Esophagus squamous epithelium (tissue), 5 donors: ENCODE data around the gene MUC15. TPM values are rescaled to one million over a fixed set of nuclear protein-coding genes. Genes with fewer than 3 reads are reported as not detected.

ENCODE experiments used
- DNase-seq: peaks from one replicate; lab custom pipeline; 2025; lab: John Stamatoyannopoulos, UW
- H3K27ac ChIP-seq, 4 donors: fragments of 200-600 bp; sonication (generic); one replicate each; pipeline ENCODE4 v1.5.1; 2016 to 2019; ENCODE audit warnings: mild to moderate bottlenecking in 1 of 4
- H3K27me3 ChIP-seq, 4 donors: fragments of 200-600 bp; sonication (generic); 1 replicate in 3 of 4; 2 replicates in 1 of 4; pipeline versions ENCODE4 v1.5.1 to v1.6.0; 2017 to 2021; ENCODE audit warnings: antibody characterized with exemption in 1 of 4
- H3K36me3 ChIP-seq, 3 donors: fragments of 200-600 bp; sonication (generic); one replicate each; pipeline ENCODE4 v1.5.1; 2016 to 2019
- H3K4me1 ChIP-seq, 3 donors: fragments of 200-600 bp; sonication (generic); one replicate each; pipeline ENCODE4 v1.5.1; 2017 to 2019
- H3K4me3 ChIP-seq, 4 donors: fragments of 200-600 bp; sonication (generic); 1 replicate in 3 of 4; 2 replicates in 1 of 4; pipeline ENCODE4 v1.5.1; 2016 to 2019; ENCODE audit warnings: mild to moderate bottlenecking in 2 of 4, moderate library complexity in 1 of 4
- H3K9me3 ChIP-seq, 3 donors: fragments of 200-600 bp; sonication (generic); one replicate each; pipeline ENCODE4 v1.5.1; 2016 to 2019
- POLR2A ChIP-seq, 4 donors: fragments of 450-650 bp; IDR thresholded peaks; one replicate each; pipeline ENCODE4 v1.6.1; 2017; ENCODE audit warnings: antibody characterized with exemption in 4 of 4, mild to moderate bottlenecking in 4 of 4, moderate library complexity in 3 of 4
- WGBS, 2 donors: methylation state at CpG; one replicate each; pipeline ENCODE4 v1.1.5; 2018; 5-methylcytosine and 5-hydroxymethylcytosine counted together
- intact Hi-C: fragments of 100-400 bp; cut with DNase I; formaldehyde crosslinking; loops from one replicate; pipeline ENCODE4 v1.15.0; 2022
- total RNA-seq, 4 donors: library from RNA; depleted of rRNA; stranded (reverse); fragments of >200 nt; gene quantifications; one replicate each; pipeline ENCODE4 v1.1.0, GENCODE V29; 2016
- TF ChIP-seq, protein P1 (sequence below), 6 experiments: fragments of 450-650 bp in 4 of 6; fragments of 200-600 bp in 2 of 6; sonication (generic) in 2 of 6; IDR thresholded peaks; one replicate each; pipeline ENCODE4 v1.5.1; 2016 to 2019; ENCODE audit warnings: antibody characterized with exemption in 6 of 6, mild to moderate bottlenecking in 4 of 6, moderate library complexity in 4 of 6
- donor health status: DM: yes; HTN: yes; CAD: no.

Gene MUC15
- total RNA-seq, 4 donors from 2014 or later, result 14.7 to 30.6 (median 22.4) TPM

DNA sequence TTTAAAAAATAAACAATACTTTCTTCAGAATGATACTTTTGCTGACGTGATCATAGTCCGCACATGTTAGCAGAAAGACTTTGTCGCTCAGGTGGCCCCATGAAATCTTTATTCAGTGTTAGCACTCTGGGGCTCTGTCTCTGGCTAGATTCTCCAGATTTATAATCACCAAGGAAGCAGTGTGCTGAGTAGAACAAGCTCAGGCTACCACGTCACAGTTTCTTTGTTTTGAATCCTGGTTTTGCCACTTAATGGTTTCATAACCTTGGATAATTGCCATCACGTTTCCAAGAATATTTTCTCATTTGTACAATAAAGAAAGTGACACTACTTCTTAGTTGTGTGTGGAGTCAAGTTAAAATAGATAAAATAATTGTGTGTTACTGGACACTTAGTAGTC lies 3.9 kb upstream of the MUC15 start:
- 47 to 56% methylated on average over 5 of the region's 5 CpGs for WGBS, 2 donors
- H3K9me3 ChIP-seq, result no peaks in the 10 kb centered on the region

DNA sequence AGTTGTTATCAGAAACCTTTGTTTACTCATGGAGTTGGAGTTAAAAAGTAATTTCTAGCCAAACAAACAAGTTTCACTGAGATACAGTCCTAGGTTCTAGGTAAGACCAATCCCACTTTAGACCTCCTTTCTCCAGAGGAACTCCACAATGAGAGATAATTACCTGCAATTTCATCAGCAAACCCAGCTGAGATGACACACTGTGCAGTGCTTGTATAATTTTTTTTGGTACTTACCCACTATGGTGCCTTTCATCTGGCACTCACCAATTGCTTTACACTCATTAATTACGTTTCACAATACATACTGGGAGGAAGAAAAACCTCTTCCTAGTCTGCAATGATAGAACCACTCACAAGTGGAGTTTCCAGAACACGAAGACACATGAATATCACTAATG lies 1.8 kb upstream of the MUC15 start:
- WGBS, 2 donors, result 63 to 84% methylated on average over 2 of the region's 2 CpGs
- Histone ChIP-seq H3K36me3 (no peaks in the 10 kb centered on the region), H3K4me1 (peaks cover 0 to 46% (median 0%) of the 10 kb centered on the region in 3 donors), H3K4me3 (no peak overlapping the region), H3K9me3 (no peaks in the 10 kb centered on the region), H3K27me3 (no peaks in the 10 kb centered on the region), H3K27ac (no peak overlapping the region)
- no peak for DNase-seq
- TF ChIP-seq, protein P1, sequence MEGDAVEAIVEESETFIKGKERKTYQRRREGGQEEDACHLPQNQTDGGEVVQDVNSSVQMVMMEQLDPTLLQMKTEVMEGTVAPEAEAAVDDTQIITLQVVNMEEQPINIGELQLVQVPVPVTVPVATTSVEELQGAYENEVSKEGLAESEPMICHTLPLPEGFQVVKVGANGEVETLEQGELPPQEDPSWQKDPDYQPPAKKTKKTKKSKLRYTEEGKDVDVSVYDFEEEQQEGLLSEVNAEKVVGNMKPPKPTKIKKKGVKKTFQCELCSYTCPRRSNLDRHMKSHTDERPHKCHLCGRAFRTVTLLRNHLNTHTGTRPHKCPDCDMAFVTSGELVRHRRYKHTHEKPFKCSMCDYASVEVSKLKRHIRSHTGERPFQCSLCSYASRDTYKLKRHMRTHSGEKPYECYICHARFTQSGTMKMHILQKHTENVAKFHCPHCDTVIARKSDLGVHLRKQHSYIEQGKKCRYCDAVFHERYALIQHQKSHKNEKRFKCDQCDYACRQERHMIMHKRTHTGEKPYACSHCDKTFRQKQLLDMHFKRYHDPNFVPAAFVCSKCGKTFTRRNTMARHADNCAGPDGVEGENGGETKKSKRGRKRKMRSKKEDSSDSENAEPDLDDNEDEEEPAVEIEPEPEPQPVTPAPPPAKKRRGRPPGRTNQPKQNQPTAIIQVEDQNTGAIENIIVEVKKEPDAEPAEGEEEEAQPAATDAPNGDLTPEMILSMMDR (IDR thresholded peaks at IDR 0.05), result no peak
- no peak for TF ChIP-seq POLR2A (IDR thresholded peaks at IDR 0.05)
- intact Hi-C loops, result no loop called here

More for the DNA sequence above, 3.9 kb upstream of the MUC15 start:
- Histone ChIP-seq H3K36me3 (no peaks in the 10 kb centered on the region), H3K4me1 (peaks cover 0 to 46% (median 0%) of the 10 kb centered on the region in 3 donors), H3K27me3 (no peaks in the 10 kb centered on the region), H3K4me3 (no peak overlapping the region), H3K27ac (no peak overlapping the region)
- intact Hi-C loops, result no loop called here
- no peak for DNase-seq
- no peak for TF ChIP-seq POLR2A (IDR thresholded peaks at IDR 0.05)
- TF ChIP-seq, protein P1 (IDR thresholded peaks at IDR 0.05), result no peak

- H3K4me3 ChIP-seq, result peak overlapping the region in 3 of 4 donors; percentile 32 to 37 (median 33)
- H3K9me3 ChIP-seq, result no peaks in the 10 kb centered on the region
- no peak for TF ChIP-seq POLR2A (IDR thresholded peaks at IDR 0.05)
- TF ChIP-seq, protein P1 (IDR thresholded peaks at IDR 0.05), result no peak
- peaks cover 0 to 41% (median 0%) of the 10 kb centered on the region in 3 donors for H3K4me1 ChIP-seq
- WGBS, 2 donors, result 40 to 50% methylated on average over 11 of the region's 11 CpGs
- DNase-seq, result no peak
- H3K27ac ChIP-seq, result peak overlapping the region; percentile 37 to 86 (median 78)
- intact Hi-C loops, result no loop called here
- no peaks in the 10 kb centered on the region for H3K27me3 ChIP-seq
- no peaks in the 10 kb centered on the region for H3K36me3 ChIP-seq
Measured at GRCh38 chr11:26572770-26573402, 823 bp upstream of the MUC15 start.

GRCh38 chr11:26569646-26570045 lies 2.4 kb downstream of the MUC15 start:
- WGBS, 2 donors, result 60 to 85% methylated on average over 2 of the region's 2 CpGs
- no peak overlapping the region for H3K4me3 ChIP-seq
- no peaks in the 10 kb centered on the region for H3K9me3 ChIP-seq
- intact Hi-C loops, result no loop called here
- H3K27ac ChIP-seq, result no peak overlapping the region
- no peak for DNase-seq
- no peaks in the 10 kb centered on the region for H3K27me3 ChIP-seq
- H3K36me3 ChIP-seq, result no peaks in the 10 kb centered on the region
- no peak for TF ChIP-seq POLR2A (IDR thresholded peaks at IDR 0.05)
- TF ChIP-seq, protein P1 (IDR thresholded peaks at IDR 0.05), result no peak
- peaks cover 0 to 36% (median 0%) of the 10 kb centered on the region in 3 donors for H3K4me1 ChIP-seq

- H3K4me3 ChIP-seq, result no peak overlapping the region
- no peak for TF ChIP-seq POLR2A (IDR thresholded peaks at IDR 0.05)
- TF ChIP-seq, protein P1 (IDR thresholded peaks at IDR 0.05), result no peak
- no peak overlapping the region for H3K27ac ChIP-seq
- no peak for DNase-seq
- H3K9me3 ChIP-seq, result no peaks in the 10 kb centered on the region
- intact Hi-C loops, result no loop called here
- no peaks in the 10 kb centered on the region for H3K4me1 ChIP-seq
- H3K36me3 ChIP-seq, result no peaks in the 10 kb centered on the region
- WGBS, 2 donors, result 65 to 69% methylated on average over 4 of the region's 4 CpGs
- no peaks in the 10 kb centered on the region for H3K27me3 ChIP-seq
Measured at GRCh38 chr11:26558190-26558589, 13.9 kb downstream of the MUC15 start.
